B cell (primary cell): ENCODE data around the gene IMPA2. TPM values are rescaled to one million over a fixed set of nuclear protein-coding genes. Genes with fewer than 3 reads are reported as not detected.

Source experiments
- ATAC-seq: fragments of 200-7000 bp; cut with Tn5 transposase; one replicate; pipeline ENCODE4 v1.10.0; 2021; ENCODE audit warnings: low read depth, mild to moderate bottlenecking, moderate number of reproducible peaks, moderate library complexity
- CTCF ChIA-PET: fragments of 350-600 bp; sonication (Branson Sonifier 250); formaldehyde crosslinking; loops from one replicate; lab custom pipeline; 2021; ENCODE audit warnings: antibody characterized with exemption, inconsistent platforms; lab: Charles Lee
- POLR2A ChIA-PET: fragments of 350-600 bp; sonication (Branson Sonifier 250); formaldehyde crosslinking; loops from one replicate; lab custom pipeline; 2021; ENCODE audit warnings: antibody characterized with exemption; lab: Charles Lee
- DNase-seq: peaks from one replicate; pipeline ENCODE4 v3.0.0; 2013
- H2AFZ ChIP-seq: 2 replicates; pipeline ENCODE4 v1.6.1; 2012; ENCODE audit warnings: mild to moderate bottlenecking, low read depth, low read length; ENCODE audit not compliant: insufficient read depth, poor library complexity, severe bottlenecking
- H3K27ac ChIP-seq, 2 donors: 1 replicate in 1 of 2; 2 replicates in 1 of 2; pipeline ENCODE4 v1.5.1; 2012 to 2013; ENCODE audit warnings: low read length in 2 of 2, mild to moderate bottlenecking in 2 of 2, moderate library complexity in 1 of 2
- H3K27me3 ChIP-seq, 4 experiments: fragments of 200-600 bp in 1 of 4; sonication (generic) in 1 of 4; replicated peaks in 1 of 4; 1 replicate in 2 of 4; 2 replicates in 2 of 4; pipeline versions ENCODE4 v1.6.1 to v1.7.0; 2013 to 2016; ENCODE audit warnings: low read length in 3 of 4, mild to moderate bottlenecking in 2 of 4, mixed read lengths in 1 of 4, moderate library complexity in 1 of 4; ENCODE audit not compliant: insufficient read depth in 4 of 4, control insufficient read depth in 3 of 4; ENCODE audit errors: control extremely low read depth in 1 of 4
- H3K36me3 ChIP-seq, 2 experiments: replicated peaks in 1 of 2; 1 replicate in 1 of 2; 2 replicates in 1 of 2; pipeline versions ENCODE4 v1.6.1 to v1.7.1; 2013; ENCODE audit warnings: low read length in 1 of 2; ENCODE audit not compliant: insufficient read depth in 2 of 2, control insufficient read depth in 1 of 2; ENCODE audit errors: control extremely low read depth in 1 of 2, extremely low read depth in 1 of 2
- H3K4me1 ChIP-seq, 2 donors: fragments of 200-600 bp in 1 of 2; sonication (generic) in 1 of 2; 1 replicate in 1 of 2; 2 replicates in 1 of 2; pipeline versions ENCODE4 v1.5.1 to v1.6.1; 2013 to 2017; ENCODE audit warnings: low read length in 2 of 2; ENCODE audit not compliant: control insufficient read depth in 2 of 2, insufficient read depth in 2 of 2
- H3K4me2 ChIP-seq: replicated peaks from 2 replicates; pipeline ENCODE3; 2012; ENCODE audit warnings: mild to moderate bottlenecking, low read depth, low read length; ENCODE audit not compliant: poor library complexity, severe bottlenecking
- H3K4me3 ChIP-seq, 5 experiments: fragments of 200-600 bp in 1 of 5; sonication (generic) in 1 of 5; 1 replicate in 3 of 5; 2 replicates in 2 of 5; pipeline versions ENCODE4 v1.5.1 to v1.7.0; 2011 to 2016; ENCODE audit warnings: low read length in 4 of 5, mild to moderate bottlenecking in 4 of 5, low read depth in 2 of 5, control low read depth in 1 of 5, moderate library complexity in 1 of 5; ENCODE audit not compliant: insufficient read depth in 1 of 5; ENCODE audit errors: control extremely low read depth in 1 of 5, extremely low read depth in 1 of 5
- H3K79me2 ChIP-seq: fragments of 200-600 bp; sonication (generic); one replicate; pipeline ENCODE4 v1.6.0; 2016; ENCODE audit warnings: low read length; ENCODE audit not compliant: control insufficient read depth, insufficient read depth
- H3K9ac ChIP-seq: fragments of 200-600 bp; sonication (generic); 2 replicates; pipeline ENCODE4 v1.6.1; 2017; ENCODE audit warnings: mild to moderate bottlenecking, low read length, moderate library complexity
- H3K9me3 ChIP-seq, 3 donors: one replicate each; pipeline versions ENCODE4 v1.6.1 to v1.7.1; 2013; ENCODE audit warnings: low read length in 2 of 3; ENCODE audit not compliant: control insufficient read depth in 2 of 3, insufficient read depth in 1 of 3; ENCODE audit errors: control extremely low read depth in 1 of 3
- H4K20me1 ChIP-seq: 2 replicates; pipeline ENCODE4 v1.6.0; 2012; ENCODE audit warnings: mild to moderate bottlenecking, low read length; ENCODE audit not compliant: insufficient read depth, control insufficient read depth, poor library complexity, severe bottlenecking
- H3K27ac Mint-ChIP-seq: one replicate; pipeline ENCODE4 v1.8.0; 2021; ENCODE audit warnings: mixed read lengths
- H3K27me3 Mint-ChIP-seq: one replicate; pipeline ENCODE4 v1.8.0; 2021; ENCODE audit warnings: mixed read lengths
- H3K4me1 Mint-ChIP-seq: one replicate; pipeline ENCODE4 v1.8.0; 2021; ENCODE audit warnings: mixed read lengths
- H3K4me3 Mint-ChIP-seq: one replicate; pipeline ENCODE4 v1.8.0; 2021; ENCODE audit warnings: mixed read lengths
- H3K9me3 Mint-ChIP-seq: one replicate; pipeline ENCODE4 v1.8.0; 2022; ENCODE audit warnings: mixed read lengths; ENCODE audit not compliant: insufficient read depth
- EZH2 ChIP-seq: IDR thresholded peaks from 2 replicates; pipeline ENCODE4 v1.6.1; 2012; ENCODE audit warnings: borderline replicate concordance, low read depth, mild to moderate bottlenecking, moderate library complexity, low read length; ENCODE audit not compliant: insufficient read depth, poor library complexity, severe bottlenecking
- WGBS: methylation state at CpG from one replicate; pipeline ENCODE4 v1.1.5; 2013; ENCODE audit warnings: missing lambda C conversion rate; ENCODE audit not compliant: insufficient coverage; 5-methylcytosine and 5-hydroxymethylcytosine counted together
- intact Hi-C: fragments of 100-400 bp; cut with micrococcal nuclease; formaldehyde crosslinking; loops from one replicate; pipeline ENCODE4 v1.10.0; 2022
- polyA plus RNA-seq: library from polyadenylated mRNA; depleted of rRNA; stranded (reverse); fragments of >200 nt; gene quantifications from 2 replicates; pipeline ENCODE4 v1.2.3, GENCODE V29; 2012
- total RNA-seq, 2 donors: library from RNA; stranded (reverse); fragments of 120-200 nt in 1 of 2; gene quantifications; 1 replicate in 1 of 2; 2 replicates in 1 of 2; pipeline versions ENCODE4 v1.2.3 to v1.2.4, GENCODE V29; 2013 to 2022
- TF ChIP-seq, protein P1 (sequence below): fragments of 200-600 bp; IDR thresholded peaks from one replicate; pipeline ENCODE4 v1.8.0; 2022; ENCODE audit warnings: antibody characterized with exemption, mild to moderate bottlenecking

Gene IMPA2
- total and polyA plus RNA-seq, 2 donors (not counting 1 experiment from before 2014, with no cell fraction given), result 8.0 to 11.7 TPM

GRCh38 chr18:12052866-12053265, 71.6 kb downstream of the IMPA2 start:
- H2AFZ ChIP-seq, result no peak overlapping the region
- H3K27ac ChIP-seq, result no peak overlapping the region
- Mint-ChIP-seq H3K4me3 (no peak overlapping the region), H3K4me1 (peaks cover 52% of the 10 kb centered on the region), H3K27me3 (no peaks in the 10 kb centered on the region), H3K9me3 (no peaks in the 10 kb centered on the region), H3K27ac (peak overlapping the region; percentile 37)
- no peaks in the 10 kb centered on the region for H3K36me3 ChIP-seq
- H3K79me2 ChIP-seq, result no peaks in the 10 kb centered on the region
- TF ChIP-seq, protein P1, sequence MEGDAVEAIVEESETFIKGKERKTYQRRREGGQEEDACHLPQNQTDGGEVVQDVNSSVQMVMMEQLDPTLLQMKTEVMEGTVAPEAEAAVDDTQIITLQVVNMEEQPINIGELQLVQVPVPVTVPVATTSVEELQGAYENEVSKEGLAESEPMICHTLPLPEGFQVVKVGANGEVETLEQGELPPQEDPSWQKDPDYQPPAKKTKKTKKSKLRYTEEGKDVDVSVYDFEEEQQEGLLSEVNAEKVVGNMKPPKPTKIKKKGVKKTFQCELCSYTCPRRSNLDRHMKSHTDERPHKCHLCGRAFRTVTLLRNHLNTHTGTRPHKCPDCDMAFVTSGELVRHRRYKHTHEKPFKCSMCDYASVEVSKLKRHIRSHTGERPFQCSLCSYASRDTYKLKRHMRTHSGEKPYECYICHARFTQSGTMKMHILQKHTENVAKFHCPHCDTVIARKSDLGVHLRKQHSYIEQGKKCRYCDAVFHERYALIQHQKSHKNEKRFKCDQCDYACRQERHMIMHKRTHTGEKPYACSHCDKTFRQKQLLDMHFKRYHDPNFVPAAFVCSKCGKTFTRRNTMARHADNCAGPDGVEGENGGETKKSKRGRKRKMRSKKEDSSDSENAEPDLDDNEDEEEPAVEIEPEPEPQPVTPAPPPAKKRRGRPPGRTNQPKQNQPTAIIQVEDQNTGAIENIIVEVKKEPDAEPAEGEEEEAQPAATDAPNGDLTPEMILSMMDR, result no peak
- TF ChIP-seq EZH2, result no peak
- no peak overlapping the region for H3K4me3 ChIP-seq
- H3K4me1 ChIP-seq, result peaks cover 36 to 49% of the 10 kb centered on the region in 2 donors
- POLR2A ChIA-PET, result no interaction called here
- peak overlapping the region; percentile 40 for H3K4me2 ChIP-seq
- DNase-seq, result no peak
- CTCF ChIA-PET, result interaction anchor here (0.8 to 4.7 kb wide), 5 partner anchors 13 to 397 kb away, joined by 3 to 50 read pairs (median 3); no protein-coding TSS in a partner anchor
- peak overlapping the region; percentile 4 for H3K9ac ChIP-seq
- H4K20me1 ChIP-seq, result no peaks in the 10 kb centered on the region
- no peak for ATAC-seq
- no peaks in the 10 kb centered on the region for H3K27me3 ChIP-seq
- WGBS, result 75% methylated on average over 1 of the region's 3 CpGs
- peaks cover 0 to 3% (median 0%) of the 10 kb centered on the region in 3 donors for H3K9me3 ChIP-seq
- intact Hi-C loops, result loop anchor here (2.0 kb wide), 1 partner anchor 14 kb away; no protein-coding TSS in a partner anchor

- WGBS, result no CpG with 5 or more reads among the region's 2 CpGs
These were observed 72.0 kb downstream of the IMPA2 start for GRCh38 chr18:12053289-12053688.

More at GRCh38 chr18:12053289-12053688, 72.0 kb downstream of the IMPA2 start:
- ATAC-seq (peak; percentile 50), DNase-seq (peak; percentile 46)
- no peak overlapping the region for H2AFZ ChIP-seq
- peaks cover 36 to 44% of the 10 kb centered on the region in 2 donors for H3K4me1 ChIP-seq
- POLR2A ChIA-PET, result no interaction called here
- H3K4me2 ChIP-seq, result peak overlapping the region; percentile 40
- CTCF ChIA-PET, result interaction anchor here (0.8 to 1.1 kb wide), 4 partner anchors 14 to 398 kb away, joined by 3 to 4 read pairs (median 3); no protein-coding TSS in a partner anchor
- Mint-ChIP-seq H3K4me3 (no peak overlapping the region), H3K9me3 (no peaks in the 10 kb centered on the region), H3K4me1 (peaks cover 50% of the 10 kb centered on the region), H3K27ac (peak overlapping the region; percentile 37), H3K27me3 (no peaks in the 10 kb centered on the region)
- no peak overlapping the region for H3K4me3 ChIP-seq
- intact Hi-C loops, result loop anchor here (2.0 kb wide), 1 partner anchor 14 kb away; no protein-coding TSS in a partner anchor
- H3K27me3 ChIP-seq, result no peaks in the 10 kb centered on the region
- no peak overlapping the region for H3K27ac ChIP-seq
- H3K9me3 ChIP-seq, result peaks cover 0 to 2% (median 0%) of the 10 kb centered on the region in 3 donors
- peak overlapping the region; percentile 4 for H3K9ac ChIP-seq
- H3K79me2 ChIP-seq, result no peaks in the 10 kb centered on the region
- TF ChIP-seq EZH2, result no peak
- TF ChIP-seq, protein P1, result no peak
- no peaks in the 10 kb centered on the region for H4K20me1 ChIP-seq
- H3K36me3 ChIP-seq, result no peaks in the 10 kb centered on the region
